ENCODE results near the gene FXYD5.
"Not testable (repeated sequence)": the region's sequence is repeated elsewhere in the genome, so short reads cannot be mapped to it uniquely, and the experiment has no call there.

FXYD5 gene

DNA sequence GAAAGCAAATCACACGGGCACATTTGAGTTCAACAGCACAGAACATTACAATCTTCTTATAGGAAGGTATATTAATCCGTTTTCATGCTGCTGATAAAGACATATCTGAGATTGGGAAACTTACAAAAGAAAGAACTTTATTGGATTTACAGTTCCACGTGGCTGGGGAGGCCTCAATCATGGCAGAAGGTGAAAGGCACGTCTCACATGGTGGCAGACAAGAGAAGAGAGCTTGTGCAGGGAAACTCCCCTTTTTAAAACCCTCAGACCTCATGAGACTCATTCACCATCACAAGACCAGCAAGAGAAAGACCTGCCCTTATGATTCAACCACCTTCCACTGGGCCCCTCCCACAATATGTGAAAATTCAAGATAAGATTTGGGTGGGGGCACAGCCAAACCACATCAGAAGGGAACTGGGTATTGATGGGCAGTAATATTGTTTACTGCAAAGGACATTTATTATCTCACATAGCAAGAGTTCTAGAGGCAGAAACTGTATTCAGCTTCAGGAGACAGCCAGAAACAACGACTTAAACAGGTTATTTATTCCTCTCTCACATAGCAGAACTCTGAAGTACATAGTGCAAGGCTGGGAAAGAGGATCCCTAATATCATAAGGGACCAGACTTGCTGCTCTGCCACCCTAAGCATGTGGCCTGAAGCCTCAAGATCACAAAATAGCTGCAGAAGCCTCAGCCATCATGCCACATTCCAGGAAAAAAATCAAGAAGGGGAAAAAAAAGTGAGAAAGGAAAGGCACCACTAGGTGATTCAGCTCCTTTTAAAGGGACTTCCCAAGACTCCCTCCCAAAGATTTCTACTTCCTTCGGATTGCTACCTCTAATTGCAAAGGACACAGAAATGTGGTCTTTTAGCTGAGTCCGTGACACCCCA is 23.1 kb downstream of the FXYD5 start:
- in situ Hi-C loops (cut with HindIII; ENCODE audit: low sequenced_read_pairs), result no loop called here

DNA sequence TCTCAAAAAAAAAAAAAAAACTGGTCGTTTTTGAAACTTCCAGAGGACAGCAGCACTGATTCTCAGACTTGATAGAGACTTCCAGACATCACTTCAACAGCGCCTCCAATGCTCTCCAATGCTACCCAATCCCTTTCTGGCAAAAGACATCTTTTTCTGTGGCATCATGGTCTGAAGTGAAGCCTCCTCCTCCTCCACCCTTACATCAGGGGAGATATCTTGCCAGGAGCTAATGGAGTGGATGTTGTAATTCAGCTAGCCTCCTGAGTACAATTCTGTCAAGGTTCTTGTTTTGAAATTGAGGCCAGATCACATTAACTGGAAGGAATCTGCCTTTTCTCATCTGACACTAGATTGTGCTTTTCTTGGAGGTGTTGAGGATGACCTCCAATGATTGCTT is 24.2 kb downstream of the FXYD5 start:
- in situ Hi-C loops (cut with HindIII; ENCODE audit: low sequenced_read_pairs), result no loop called here

DNA sequence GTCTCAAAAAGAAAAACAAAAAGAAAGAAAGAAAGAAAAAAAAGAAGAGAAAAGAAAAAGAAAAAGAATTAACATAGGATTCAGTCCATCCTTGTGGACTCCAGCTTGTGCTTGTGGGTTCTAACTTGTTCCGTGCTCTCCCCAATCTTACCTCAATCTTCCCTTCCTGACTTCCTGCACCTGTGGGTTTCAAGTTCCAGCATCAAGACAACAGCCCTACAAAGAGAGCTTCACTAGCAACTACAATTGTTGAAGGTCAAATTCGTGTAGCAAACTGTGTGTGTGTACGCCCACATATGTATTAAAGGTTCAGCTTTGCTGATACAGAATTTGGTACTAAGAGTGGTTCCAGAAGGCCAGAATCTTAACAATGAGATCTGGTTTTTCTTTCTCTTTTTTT is 25.3 kb downstream of the FXYD5 start:
- in situ Hi-C loops (cut with HindIII; ENCODE audit: low sequenced_read_pairs), result no loop called here

DNA sequence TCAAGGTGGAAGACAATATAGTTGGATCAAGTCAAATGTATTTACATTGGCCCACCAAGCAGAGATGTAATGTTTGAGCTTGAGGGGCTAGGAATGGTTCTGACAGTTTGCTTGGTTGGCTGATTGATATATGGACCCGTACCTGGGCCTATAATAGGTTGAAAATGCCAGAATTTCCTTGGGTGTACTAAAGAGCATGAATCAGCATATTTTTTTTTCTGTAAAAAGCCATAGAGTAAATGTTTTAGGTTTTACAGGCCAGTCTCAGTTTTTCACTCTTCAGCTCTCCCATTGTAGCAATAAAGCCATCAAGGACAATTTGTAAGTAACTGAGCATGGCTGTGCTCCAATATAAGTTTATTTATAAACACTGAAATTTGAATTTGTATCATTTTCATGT is 26.9 kb downstream of the FXYD5 start:
- in situ Hi-C loops (cut with HindIII; ENCODE audit: low sequenced_read_pairs), result no loop called here

DNA sequence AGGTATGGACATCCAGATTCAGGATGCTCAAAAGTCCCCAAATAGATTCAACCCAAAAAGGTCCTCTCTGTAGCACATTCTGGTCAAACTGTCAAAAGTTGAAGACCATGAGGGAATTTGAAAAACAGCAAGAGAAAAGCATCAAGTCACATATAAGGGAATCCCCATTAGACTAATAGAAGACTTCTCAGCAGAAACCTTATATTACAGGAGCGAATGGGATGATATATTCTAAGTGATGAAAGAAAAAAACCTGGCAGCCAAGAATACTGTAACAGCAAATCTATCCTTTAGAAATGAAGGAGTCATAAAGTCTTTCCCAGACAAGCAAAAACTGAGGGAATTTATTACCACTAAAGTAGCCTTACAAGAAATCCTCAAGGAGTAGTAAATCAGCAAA is 29.7 kb downstream of the FXYD5 start:
- in situ Hi-C loops (cut with HindIII; ENCODE audit: low sequenced_read_pairs), result no loop called here

DNA sequence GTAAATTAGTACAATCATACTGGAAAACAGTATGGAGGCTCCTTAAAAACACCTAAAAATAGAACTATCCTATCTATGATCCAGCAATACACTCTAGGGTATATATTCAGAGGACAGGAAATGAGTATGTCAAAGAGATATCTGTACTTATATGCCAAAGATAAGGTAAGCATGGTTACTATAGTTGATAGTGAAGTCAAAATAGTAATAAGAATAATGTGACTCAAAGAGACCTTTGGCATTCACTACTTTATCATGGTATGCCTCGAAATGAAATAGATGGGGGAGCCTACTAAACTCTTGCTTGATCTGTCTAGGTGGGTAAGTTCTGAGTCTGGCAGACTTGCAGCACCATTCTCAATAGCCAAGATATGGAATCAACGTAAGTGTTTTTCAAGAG is 30.3 kb downstream of the FXYD5 start:
- in situ Hi-C loops (cut with HindIII; ENCODE audit: low sequenced_read_pairs), result no loop called here

DNA sequence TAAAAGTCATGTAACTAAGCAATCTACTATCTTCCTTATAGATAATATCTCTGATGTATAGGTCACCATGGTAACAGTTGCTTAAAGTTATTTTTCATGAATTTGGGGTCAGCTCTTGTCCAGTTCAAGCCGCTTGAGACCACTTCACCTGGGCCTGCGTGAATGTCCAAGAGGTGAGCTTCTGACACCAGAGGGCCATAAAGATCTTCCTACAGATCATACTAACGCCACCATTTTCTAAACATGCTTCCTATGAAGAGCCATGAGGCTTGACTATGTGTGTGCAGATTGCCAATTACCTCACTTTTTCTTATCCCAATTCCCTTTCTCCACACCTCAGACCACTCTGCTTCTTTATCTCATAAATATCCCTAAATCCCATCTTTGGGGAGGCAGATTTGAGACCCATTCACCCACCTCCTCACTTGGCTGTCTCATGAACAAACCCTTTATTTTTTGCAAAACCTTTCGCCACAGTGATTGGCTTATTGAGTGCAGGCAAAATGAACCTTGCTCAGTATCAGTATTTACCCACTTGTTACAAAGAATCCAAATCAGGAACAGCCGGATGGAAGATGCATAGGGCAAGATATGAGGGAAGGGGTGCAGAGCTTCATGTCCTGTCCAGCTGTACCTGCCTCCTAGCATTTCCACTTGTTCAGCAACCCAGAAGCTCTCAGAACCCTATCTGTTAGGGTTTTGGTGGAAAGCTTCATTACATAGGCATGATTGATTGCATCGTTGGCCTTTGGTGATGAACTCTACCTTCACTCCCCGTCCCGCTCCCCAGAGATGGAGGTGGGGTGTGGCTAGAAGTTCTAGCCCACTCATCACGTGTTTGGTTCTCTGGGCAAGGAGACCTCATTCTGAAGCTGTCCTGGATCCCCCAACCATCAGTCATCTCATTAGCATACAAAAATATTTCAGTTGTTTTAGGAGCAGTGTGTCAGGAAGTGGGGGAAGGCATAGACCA is 39.8 kb downstream of the FXYD5 start:
- in situ Hi-C loops (cut with HindIII; ENCODE audit: low sequenced_read_pairs), result no loop called here

DNA sequence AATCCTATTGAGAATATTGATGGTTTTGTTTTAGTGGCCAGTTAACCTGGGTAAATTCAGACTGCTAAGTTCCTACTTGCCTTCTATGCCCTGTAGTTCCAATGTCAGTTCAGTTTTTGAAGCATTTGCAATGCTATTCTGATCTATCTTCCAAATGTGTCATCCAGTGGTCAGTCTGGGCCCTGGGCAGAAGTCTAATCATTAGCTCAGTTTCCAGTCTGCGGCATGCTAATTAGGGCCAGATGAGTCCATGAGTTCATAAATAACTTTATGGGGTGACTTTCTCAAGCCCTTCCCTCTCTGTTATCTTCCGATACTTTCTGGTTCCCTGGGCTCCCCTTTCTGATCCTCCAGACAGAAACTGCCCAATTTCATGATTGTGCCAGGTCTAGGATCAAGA is 41.3 kb downstream of the FXYD5 start:
- in situ Hi-C loops (cut with HindIII; ENCODE audit: low sequenced_read_pairs), result no loop called here

DNA sequence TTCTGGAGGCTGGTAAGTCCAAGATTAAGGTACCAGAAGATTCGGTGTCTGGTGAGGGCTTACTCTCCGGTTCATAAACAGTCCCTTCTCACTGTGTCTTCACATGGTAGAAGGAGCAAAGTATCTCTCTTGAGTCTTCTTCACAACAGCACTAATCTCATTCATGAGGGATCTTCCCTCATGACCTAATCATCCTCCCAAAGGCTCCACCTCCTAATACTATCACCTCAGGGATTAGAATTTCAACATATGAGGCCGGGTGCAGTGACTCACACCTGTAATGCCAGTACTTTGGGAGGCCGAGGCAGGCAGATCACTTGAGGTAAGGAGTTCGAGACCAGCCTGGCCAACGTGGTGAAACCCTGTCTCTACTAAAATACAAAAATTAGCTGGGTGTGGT is 42.3 kb downstream of the FXYD5 start:
- in situ Hi-C loops (cut with HindIII; ENCODE audit: low sequenced_read_pairs), result not testable (repeated sequence)

DNA sequence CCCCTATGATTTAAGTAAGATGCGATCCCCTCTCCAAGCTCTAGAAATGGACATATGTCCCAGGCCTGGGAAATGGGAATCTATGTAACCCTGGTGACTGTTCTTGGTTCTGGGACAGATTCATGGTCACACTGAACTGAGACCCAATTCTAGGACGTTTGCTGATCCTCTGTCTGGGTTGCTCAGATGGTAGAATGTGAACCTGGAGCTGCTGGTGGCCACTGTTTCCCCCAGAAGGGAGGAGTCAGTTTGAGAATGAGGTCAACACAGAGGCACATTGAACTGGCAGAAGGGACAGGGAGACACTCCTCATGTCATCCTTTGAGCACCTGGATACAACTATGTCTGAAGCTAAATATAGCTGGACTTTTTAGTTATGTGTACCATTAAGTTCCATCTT is 44.9 kb downstream of the FXYD5 start:
- in situ Hi-C loops (cut with HindIII; ENCODE audit: low sequenced_read_pairs), result no loop called here

DNA sequence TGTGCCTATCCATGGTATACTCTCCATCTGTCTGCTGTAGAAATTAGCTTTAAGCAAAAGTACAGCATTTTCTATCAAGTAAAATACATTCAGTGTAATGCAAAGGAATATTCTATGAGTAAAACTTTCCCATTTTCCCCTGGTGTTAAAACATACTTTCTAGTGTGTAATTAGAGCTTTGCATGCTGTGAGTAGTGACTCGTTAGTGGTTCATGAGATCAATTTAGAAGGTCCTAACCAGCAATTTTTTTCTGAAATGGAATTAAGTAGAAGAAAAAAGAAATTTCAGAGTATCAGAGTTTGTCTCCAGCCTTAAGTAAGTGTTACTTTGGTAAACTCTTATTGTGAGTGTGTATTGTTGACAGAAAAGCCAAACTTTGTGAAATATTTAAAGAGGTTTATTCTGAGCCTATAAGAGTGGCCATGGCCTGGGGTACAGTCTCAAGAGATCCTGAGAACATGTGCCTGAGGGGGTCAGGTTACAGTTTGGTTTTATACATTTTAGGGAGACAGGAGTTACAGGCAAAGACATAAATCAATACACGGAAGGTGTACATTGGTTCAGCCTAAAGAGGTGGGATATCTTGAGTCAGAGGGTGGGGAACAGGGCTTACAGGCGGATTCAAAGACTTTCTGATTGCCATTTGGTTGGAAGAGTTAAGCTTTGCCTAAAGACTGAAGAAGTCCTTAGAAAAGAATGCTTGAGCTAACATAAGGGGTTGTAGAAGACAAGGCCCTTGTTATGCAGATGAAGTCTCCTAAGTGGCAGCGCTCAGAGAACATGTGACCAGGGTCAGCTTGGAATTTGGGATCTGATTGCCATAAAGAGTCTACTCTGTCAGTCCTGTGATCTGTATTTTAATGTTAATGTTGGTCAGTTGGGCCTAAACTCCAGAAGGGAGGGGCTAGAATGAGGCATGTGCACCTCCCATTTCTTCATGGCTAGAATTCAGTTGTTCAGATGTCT is 48.5 kb downstream of the FXYD5 start:
- in situ Hi-C loops (cut with HindIII; ENCODE audit: low sequenced_read_pairs), result no loop called here

DNA sequence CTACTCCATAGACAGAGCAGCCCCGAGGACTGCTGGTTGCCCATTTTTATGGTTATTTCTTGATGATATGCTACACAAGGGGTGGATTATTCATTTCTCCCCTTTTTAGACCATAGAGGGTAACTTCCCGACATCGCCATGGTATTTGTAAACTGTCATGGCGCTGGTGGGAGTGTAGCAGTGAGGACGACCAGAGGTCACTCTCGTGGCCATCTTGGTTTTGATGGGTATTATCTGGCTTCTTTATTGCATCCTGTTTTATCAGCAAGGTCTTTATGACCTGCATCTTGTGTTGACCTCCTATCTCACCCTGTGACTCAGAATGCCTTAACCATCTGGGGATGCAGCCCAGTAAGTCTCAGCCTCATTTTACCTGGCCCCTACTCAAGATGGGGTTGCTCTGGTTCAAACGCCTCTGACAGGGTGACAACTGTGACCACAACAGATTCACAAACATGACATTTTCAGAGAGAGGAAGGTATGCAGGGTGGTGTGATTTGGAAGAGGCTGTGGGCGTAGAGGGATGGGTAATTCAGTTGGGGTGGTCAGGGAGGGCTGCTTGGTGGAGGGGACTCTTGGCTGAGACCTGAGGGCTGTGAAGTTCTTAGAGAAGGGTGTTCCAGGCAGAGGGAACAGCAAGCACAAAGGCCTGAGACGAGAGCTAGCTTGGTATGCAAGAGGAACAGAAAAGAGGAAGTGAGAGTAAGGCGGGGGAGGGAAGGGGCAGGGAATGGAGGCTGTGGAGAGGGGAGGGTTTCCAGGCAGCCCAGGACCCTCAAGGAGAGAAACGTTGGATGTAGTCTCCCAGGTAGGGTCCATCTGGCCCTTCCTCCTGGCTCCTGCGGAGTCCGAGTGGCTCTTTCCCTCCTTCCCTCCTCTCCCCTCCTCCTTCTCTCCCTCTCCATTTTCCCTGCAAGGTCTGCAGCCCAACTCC is 50.5 kb downstream of the FXYD5 start:
- in situ Hi-C loops (cut with HindIII; ENCODE audit: low sequenced_read_pairs), result no loop called here

DNA sequence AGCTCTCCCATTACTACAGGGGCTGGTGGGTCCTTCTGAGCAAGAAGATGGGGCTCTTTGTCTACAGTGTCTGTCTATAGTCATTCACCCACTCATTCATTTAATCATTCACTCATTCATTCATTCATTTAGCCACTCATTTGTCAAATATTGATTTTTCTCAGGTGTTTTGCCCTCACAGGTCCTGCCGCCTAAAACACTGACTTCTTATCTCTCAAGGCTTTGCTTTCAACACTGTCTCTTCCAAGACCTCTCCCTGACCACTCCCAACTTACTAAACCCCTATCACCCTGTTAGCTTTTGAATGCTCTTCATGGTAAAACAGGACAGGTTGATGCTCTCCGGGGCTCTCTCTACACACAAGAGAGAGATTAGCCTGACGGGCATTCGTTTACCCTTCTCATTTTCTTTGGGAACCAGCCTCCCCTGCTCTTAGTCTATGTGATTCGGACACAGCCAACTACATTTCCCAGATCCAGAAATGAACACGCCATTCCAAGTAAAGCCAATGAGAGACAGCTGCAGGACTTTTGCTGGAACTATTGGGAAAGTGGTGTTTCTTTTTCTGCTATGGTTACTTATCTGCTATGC is 51.3 kb downstream of the FXYD5 start:
- in situ Hi-C loops (cut with HindIII; ENCODE audit: low sequenced_read_pairs), result no loop called here

DNA sequence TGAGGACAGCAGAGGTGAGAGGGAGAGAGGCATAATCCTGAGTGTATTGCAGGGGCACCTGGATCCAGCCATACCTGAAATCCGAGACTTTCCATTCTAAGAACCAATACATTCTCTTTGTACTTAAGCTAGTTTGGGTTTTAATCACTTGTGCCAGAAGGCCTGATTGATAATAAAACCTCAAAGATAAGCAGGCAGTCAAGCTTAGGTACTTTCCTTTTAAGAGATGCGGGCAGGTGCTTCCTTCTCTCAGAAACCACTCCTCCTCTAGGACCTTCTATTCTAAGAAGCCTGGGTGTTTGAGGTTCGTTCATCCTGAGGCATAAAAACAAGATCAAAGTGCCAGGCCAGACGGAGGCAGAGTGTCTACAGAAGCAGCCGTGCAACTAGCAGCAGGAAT is 51.8 kb downstream of the FXYD5 start:
- in situ Hi-C loops (cut with HindIII; ENCODE audit: low sequenced_read_pairs), result no loop called here

DNA sequence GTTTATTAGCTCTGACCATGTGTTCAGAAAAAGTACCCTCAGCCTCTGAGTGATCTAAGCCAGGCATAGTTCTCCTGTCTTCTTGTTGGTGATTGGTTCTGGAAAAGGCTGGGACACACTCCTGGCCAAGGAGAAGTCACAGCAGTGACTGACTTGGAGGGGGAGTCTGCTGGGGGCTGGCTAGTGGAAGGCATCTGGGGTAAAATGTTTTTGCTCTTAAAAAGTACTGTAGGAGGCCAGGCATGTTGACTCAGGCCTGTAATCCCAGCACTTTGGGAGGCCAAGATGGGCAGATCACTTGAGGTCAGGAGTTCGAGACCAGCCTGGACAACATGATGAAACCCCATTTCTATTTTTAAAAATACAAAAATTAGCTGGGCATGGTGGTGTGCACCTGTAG is 52.3 kb downstream of the FXYD5 start:
- in situ Hi-C loops (cut with HindIII; ENCODE audit: low sequenced_read_pairs), result no loop called here

DNA sequence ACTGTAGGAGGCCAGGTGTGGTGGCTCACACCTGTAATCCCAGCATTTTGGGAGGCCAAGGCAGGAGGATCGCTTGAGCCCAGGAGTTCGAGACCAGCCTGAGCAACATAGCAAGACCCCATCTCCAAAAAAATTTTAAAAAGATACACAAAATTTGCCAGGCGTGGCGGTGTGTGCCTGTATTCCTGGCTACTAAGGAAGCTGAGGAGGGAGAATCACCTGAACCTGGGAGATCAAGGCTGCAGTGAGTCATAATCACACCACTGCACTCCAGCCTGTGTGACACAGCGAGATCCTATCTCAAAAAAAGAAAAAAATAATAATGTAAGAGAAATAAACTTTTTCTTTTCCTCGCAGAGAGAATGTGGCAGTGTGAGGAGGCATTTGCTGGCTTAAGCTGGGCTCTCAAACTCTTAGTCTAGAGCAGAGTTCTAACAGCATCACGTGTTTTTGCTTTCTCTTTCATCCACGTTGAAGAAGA is 52.9 kb downstream of the FXYD5 start:
- in situ Hi-C loops (cut with HindIII; ENCODE audit: low sequenced_read_pairs), result no loop called here

DNA sequence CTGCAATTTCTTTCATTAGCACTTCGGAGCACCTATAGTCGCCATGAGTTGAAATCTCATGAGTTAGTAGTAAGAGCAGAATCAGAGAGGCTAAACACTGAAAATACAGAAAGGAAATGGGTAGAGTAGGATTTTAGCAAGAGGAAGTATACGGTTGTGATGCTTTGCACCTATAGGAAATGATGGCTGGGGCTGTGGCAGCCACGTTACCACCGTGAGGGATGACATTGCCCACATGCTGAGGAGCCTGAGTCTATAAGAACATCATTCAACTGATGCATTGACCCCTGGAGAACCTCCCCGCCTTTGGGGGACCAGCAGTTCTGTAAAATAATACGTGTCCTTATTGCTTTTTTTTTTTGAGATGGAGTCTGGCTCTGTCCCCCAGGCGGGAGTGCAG is 53.6 kb downstream of the FXYD5 start:
- in situ Hi-C loops (cut with HindIII; ENCODE audit: low sequenced_read_pairs), result no loop called here

DNA sequence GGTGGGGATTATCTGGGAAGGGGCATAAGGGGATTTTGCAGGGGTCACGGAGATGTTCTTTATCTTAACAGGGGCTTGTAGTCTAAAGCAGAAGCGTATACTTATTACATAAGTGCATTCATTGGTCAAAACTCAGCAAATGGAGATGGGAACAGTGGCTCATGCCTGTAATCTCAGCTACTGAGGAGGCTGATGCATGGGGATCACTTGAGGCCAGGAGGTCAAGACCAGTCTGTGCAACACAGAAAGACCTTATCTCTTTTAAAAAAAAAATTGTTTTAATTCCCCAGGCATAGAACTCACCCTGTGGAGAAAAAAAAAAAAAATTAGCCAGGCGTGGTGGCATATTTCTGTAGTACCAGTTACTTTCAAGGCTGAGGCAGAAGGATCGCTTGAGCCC is 55.1 kb downstream of the FXYD5 start:
- in situ Hi-C loops (cut with HindIII; ENCODE audit: low sequenced_read_pairs), result no loop called here

Data from DLD1 (cell line).